T1000 (cell line): ENCODE data around the gene ADGRV1.
"Not testable (repeated sequence)": the region's sequence is repeated elsewhere in the genome, so short reads cannot be mapped to it uniquely, and the experiment has no call there.

Source experiments
- DNase-seq: peaks from one replicate; lab custom pipeline; 2025; ENCODE audit warnings: mixed read lengths; lab: John Stamatoyannopoulos, UW

ADGRV1 gene

GRCh38 chr5:90997082-90997481 lies 438.5 kb downstream of the ADGRV1 start:
- no peak for DNase-seq

DNA sequence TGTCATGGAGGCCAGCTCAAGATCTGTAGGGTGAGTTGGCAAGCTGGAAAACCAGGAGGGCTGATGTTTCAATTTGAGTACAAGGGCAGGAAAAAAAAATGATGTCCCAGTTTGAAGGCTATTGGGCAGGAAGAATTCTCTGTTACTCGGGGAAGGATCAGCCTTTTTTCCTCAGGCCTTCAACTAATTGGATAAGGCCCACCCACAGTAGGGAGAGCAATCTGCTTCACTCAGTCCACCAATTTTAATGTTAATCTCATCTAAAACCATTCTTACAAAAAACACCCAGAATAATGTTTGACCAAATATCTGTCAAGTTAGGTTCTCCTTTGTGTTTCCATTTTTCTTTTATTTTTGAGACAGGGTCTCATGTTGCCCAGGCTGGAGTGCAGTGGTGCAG lies 442.1 kb downstream of the ADGRV1 start:
- no peak for DNase-seq

- DNase-seq, result no peak
These were observed 448.1 kb downstream of the ADGRV1 start for GRCh38 chr5:91006713-91007112.

- no peak for DNase-seq
These were observed 448.7 kb downstream of the ADGRV1 start for GRCh38 chr5:91007251-91007650.

DNA sequence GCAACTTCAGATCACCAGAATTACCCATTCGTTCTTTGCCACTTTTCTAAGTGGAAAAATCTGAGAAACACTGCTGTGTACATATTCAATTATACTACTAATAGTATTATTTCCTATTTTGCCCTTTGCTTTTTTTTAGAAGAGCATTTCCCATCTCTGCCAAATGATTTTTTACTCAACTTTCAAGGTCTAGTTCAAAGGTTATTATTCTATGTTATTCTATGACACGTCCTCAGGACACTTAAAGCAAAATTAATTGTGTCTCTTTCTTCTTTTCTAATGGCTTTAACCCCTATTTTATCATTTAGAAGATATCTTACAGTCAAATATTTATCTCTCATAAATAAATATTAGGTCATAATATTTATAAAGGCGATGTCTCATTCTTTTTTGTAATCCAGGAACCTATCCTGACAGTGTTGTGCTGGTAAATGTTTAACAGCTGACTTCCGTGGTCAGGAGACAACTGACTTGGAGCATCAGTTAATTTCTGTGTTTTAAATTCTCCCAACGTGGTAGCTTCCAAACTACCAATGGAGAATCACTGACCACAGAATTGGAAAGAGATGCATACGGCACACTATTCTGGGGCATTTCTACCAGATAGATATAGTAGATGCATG lies 449.3 kb downstream of the ADGRV1 start:
- no peak for DNase-seq

GRCh38 chr5:91010090-91010489 lies 451.5 kb downstream of the ADGRV1 start:
- DNase-seq, result no peak

DNA sequence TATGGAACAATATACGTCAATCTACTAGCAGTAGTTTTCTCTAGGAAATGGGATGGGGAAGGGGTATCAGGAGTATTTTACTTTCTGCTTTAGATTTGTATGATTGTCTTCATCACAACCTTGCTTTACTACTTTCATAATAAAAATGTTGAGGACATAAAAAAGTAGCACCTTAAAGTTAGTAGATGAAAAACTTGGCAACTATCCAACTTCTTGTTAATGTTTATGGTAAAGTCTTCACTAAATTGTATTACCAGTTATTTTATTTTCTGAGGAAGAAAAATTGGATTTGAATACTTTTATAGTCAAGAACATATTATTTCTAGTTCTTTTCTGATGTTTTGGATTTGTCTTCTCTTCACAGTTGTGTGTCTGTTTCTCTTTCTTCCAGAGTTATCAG lies 452.4 kb downstream of the ADGRV1 start:
- DNase-seq, result no peak

DNA sequence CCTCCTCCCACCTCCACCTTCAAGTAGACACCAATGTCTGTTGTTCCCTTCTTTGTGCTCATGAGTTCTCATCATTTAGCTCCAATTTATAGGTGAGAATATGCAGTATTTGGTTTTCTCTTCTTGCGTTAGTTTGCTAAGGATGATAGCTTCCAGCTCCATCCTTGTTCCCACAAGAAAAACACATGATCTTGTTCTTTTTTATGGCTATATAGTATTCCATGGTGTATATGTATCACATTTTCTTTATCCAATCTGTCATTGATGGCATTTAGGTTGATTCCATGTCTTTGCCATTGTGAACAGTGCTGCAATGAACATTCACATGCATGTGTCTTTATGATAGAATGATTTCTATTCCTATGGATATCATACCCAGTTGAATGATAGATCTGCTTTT lies 454.3 kb downstream of the ADGRV1 start:
- not testable (repeated sequence) for DNase-seq

DNA sequence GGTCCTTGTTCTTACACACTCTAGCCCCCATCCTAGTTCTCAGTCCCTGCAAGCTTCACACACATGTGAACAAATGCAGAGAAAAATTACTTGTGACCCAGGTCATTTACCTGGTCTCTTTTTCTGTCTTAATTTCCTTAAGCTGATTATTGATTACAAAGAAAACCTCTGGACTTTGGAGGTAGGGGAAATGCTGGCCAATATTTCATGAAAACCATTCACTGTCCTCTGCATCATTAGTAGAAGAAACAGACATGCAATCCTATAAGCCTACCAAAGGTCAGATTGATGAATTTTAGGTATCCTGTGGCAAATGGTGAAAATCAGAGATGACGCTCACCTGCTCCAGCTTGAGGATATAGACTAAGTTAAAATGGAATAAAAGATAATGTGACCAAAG lies 457.7 kb downstream of the ADGRV1 start:
- no peak for DNase-seq

GRCh38 chr5:91016954-91017700 lies 458.5 kb downstream of the ADGRV1 start:
- no peak for DNase-seq

DNA sequence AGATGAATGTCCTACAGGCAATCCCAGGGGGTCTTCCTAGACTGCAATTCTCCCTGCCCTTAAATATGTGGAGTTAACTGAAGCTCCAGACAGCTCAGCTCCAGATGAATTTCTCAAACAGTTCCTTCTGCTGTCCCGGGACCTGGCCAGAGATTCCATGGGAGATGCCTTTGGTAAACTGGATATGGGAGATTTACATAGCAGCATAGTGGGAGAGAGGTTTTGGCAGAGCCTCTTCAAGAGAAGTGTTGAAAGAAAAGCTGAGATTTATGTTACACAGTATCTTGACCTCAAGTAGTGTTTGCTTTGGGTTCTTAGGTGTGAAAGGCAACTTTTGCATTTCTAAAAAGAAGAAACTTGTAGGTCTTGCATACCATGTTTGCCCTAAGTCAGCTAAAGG lies 459.6 kb downstream of the ADGRV1 start:
- DNase-seq, result no peak

DNA sequence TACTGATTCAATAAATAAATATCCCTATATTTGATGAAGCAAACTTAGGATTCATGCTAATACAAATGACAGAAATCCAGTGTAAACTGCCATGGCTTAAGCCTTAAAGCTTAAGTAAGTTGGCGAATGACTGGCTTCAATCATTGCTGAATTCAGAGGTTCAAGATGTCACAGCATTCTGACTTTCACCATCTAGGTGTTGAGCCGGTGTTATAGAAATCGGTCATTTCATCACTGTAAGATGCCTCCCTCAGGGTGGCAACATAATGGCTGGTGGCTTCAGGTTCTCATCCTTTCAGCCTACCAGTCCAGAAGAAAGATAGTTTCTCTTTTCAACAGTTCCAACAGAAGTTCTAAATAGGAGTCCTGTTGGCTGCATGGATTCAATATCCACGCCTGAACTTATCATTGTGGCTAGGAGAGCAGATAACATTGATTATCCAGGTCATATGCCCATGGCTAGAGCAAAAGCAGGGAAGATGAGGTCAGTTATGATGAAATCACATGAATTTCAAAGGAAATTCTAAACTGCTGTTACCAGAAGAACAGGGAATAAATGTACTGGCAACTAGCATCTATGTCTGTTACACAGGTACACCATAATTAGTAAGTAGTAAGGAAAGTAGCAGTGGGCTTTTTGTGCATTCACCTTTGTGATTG lies 460.2 kb downstream of the ADGRV1 start:
- no peak for DNase-seq

DNA sequence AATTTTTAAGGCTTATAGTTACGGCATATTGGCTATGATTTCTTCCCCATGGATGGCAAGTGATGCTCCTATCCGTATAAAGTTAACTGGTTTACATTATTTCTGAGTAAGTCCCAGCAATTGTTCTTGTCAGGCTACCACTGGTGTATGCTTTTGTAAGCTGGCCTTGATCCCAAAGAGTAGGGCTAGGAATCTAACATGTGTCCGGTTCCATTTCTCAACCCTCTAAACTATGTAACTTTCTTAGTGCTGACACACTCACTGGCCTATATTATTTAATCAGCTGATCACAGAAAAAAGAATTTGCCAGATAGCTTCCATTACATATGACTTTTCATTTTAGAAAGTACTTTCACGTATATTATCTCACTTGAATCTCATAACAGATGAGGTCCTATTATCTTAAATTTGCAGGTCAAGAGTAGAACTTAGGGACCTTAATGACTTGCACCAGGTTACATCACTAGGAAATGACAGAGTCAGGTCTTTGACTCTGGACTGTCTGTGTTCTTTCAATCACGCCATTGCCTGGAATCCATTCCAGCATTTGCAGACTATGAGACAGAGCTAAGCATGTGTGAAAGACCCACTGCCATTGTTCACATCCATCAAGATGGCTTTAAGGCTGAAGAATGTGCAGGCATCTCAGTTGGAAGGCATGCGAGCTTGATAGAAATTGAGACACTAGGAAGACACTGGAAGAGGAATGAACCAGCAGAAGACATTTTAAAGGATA lies 461.6 kb downstream of the ADGRV1 start:
- no peak for DNase-seq

- DNase-seq, result no peak
These were observed 463.9 kb downstream of the ADGRV1 start for GRCh38 chr5:91022518-91022917.

- no peak for DNase-seq
These were observed 465.6 kb downstream of the ADGRV1 start for GRCh38 chr5:91024206-91024605.

- DNase-seq, result no peak
These were observed 466.1 kb downstream of the ADGRV1 start for GRCh38 chr5:91024727-91025126.

- no peak for DNase-seq
These were observed 466.9 kb downstream of the ADGRV1 start for GRCh38 chr5:91025449-91025848.

DNA sequence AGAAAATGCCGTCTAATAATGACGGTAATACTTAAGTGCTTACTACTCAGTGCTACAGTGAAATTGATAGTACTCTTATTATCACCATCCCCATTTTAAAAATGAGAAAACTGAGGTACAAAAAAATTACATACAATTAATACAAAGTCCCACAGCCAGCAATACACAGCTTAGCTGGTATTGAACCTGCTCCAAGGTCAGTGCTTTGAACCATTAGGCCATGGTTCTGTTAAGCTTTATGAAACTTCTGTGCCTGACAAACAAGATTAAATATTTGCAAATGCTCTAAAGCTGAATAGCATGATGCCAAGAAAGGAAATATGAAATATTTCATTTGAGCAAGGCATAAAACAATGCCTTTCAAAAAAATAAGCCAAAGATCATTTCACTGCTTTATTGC lies 467.4 kb downstream of the ADGRV1 start:
- no peak for DNase-seq

- no peak for DNase-seq
These were observed 467.9 kb downstream of the ADGRV1 start for GRCh38 chr5:91026466-91026865.

DNA sequence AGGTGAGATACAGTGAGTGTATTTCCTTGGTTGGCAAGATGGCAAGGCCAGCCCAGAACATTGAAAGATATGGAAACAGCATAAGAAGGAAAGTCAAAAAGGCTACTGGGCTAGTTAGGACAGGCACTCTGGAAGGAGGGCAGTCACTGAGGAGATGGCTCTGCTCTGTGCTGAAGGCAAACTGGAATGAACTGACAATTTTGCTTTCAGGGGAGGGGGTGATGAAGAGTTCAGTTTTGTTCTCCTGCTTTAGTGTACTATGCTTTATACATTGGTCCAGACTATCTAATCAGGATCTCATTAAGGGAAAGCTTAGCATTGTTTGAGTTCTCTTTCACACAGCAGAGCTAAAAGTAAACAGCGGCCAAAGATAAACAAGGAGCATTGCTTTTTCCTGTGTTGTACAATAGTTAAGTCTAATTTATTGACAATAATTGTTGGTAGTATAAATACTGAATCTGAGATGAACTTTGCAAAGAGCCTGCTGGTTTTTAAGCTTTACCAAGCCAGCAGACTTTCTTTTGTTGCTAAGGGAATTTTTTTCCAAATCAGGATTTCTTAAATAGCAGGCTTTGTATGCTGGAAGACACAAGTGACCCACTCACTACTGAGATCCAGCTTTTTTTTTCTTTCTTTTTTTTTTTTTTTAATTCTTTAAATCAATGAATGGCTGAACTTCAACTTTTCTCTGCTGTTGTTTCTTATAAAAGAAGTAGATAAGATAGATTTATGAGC lies 469.0 kb downstream of the ADGRV1 start:
- no peak for DNase-seq

DNA sequence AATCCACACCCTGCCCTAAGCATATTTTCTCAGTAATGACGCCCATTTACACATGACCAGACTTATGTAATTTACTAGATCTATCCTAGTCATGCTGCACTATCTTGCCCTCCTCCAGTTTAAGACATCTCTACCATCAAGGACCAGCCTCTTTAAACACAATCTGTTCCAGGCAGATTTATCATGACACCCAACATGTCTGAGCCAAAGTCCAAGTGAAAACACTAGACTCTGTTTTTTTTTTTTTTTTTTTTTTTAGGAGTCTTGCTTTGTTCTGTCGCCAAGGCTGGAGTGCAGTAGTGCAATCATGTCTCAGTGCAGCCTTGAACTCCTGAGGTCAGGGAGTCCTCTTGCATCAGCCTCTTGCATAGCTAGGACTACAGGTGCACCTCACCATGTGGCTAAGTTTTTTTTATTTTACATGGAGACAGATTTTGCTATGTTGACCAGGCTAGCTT lies 469.9 kb downstream of the ADGRV1 start:
- no peak for DNase-seq
